ENCODE data around the gene CACNA1C. TPM values are rescaled to one million over a fixed set of nuclear protein-coding genes. Genes with fewer than 3 reads are reported as not detected.
A peak's percentile ranks its signal among the peaks of the same experiment; 100 is the strongest.

CACNA1C gene
- total RNA-seq, 2 donors from 2014 or later, result 99.2 to 127 TPM

- intact Hi-C loops (cut with DNase I), result loop anchor here in 1 of 2 donors (10.0 kb wide), 1 partner anchor 193 kb away; no protein-coding TSS in a partner anchor
- ATAC-seq, result no peak
- no peak for DNase-seq
These were observed 339.0 kb downstream of the CACNA1C start for GRCh38 chr12:2391740-2392331.

- intact Hi-C loops (cut with DNase I), result loop anchor here in 1 of 2 donors (10.0 kb wide), 1 partner anchor 192 kb away; no protein-coding TSS in a partner anchor
- DNase-seq (no peak), ATAC-seq (no peak)
These were observed 340.2 kb downstream of the CACNA1C start for GRCh38 chr12:2393016-2393415.

GRCh38 chr12:2393996-2394395 is 341.2 kb downstream of the CACNA1C start:
- ATAC-seq (no peak), DNase-seq (no peak)
- intact Hi-C loops (cut with DNase I), result loop anchor here in 1 of 2 donors (10.0 kb wide), 1 partner anchor 191 kb away; no protein-coding TSS in a partner anchor

- ATAC-seq (peak in 1 of 2 donors; percentile 25), DNase-seq (peak; percentile 45)
- intact Hi-C loops (cut with DNase I), result loop anchor here in 1 of 2 donors (10.0 kb wide), 1 partner anchor 189 kb away; no protein-coding TSS in a partner anchor
These were observed 342.7 kb downstream of the CACNA1C start for GRCh38 chr12:2395354-2395977.

- ATAC-seq (peak; percentile 79 to 86), DNase-seq (peak; percentile 52)
- intact Hi-C loops (cut with DNase I), result loop anchor here in 1 of 2 donors (10.0 kb wide), 1 partner anchor 188 kb away; no protein-coding TSS in a partner anchor
These were observed 343.7 kb downstream of the CACNA1C start for GRCh38 chr12:2396448-2396871.

- ATAC-seq (peak in 1 of 2 donors; percentile 45), DNase-seq (no peak)
- intact Hi-C loops (cut with DNase I), result loop anchor here in 1 of 2 donors (10.0 kb wide), 1 partner anchor 187 kb away; no protein-coding TSS in a partner anchor
These were observed 344.7 kb downstream of the CACNA1C start for GRCh38 chr12:2397356-2398045.

GRCh38 chr12:2401040-2401439 is 348.3 kb downstream of the CACNA1C start:
- DNase-seq, result no peak
- ATAC-seq, result no peak
- intact Hi-C loops (cut with DNase I), result no loop called here

- no peak for ATAC-seq
- no peak for DNase-seq
- intact Hi-C loops (cut with DNase I), result no loop called here
These were observed 349.3 kb downstream of the CACNA1C start for GRCh38 chr12:2402073-2402579.

GRCh38 chr12:2403221-2403976 is 350.6 kb downstream of the CACNA1C start:
- no peak for DNase-seq
- intact Hi-C loops (cut with DNase I), result no loop called here
- ATAC-seq, result peak in 1 of 2 donors; percentile 21

GRCh38 chr12:2405039-2405438 is 352.3 kb downstream of the CACNA1C start:
- no peak for DNase-seq
- ATAC-seq, result no peak
- intact Hi-C loops (cut with DNase I), result no loop called here

GRCh38 chr12:2406903-2407302 is 354.1 kb downstream of the CACNA1C start:
- peak in 1 of 2 donors; percentile 55 for ATAC-seq
- intact Hi-C loops (cut with DNase I), result no loop called here
- DNase-seq, result no peak

- intact Hi-C loops (cut with DNase I), result no loop called here
- ATAC-seq (no peak), DNase-seq (no peak)
These were observed 355.5 kb downstream of the CACNA1C start for GRCh38 chr12:2408262-2408661.

- intact Hi-C loops (cut with DNase I), result no loop called here
- no peak for DNase-seq
- ATAC-seq, result no peak
These were observed 357.0 kb downstream of the CACNA1C start for GRCh38 chr12:2409656-2410265.

- intact Hi-C loops (cut with DNase I), result no loop called here
- DNase-seq (no peak), ATAC-seq (no peak)
These were observed 357.7 kb downstream of the CACNA1C start for GRCh38 chr12:2410496-2410895.

GRCh38 chr12:2411011-2411410 is 358.2 kb downstream of the CACNA1C start:
- ATAC-seq (no peak), DNase-seq (no peak)
- intact Hi-C loops (cut with DNase I), result no loop called here

GRCh38 chr12:2411616-2412304 is 359.0 kb downstream of the CACNA1C start:
- DNase-seq (no peak), ATAC-seq (no peak)
- intact Hi-C loops (cut with DNase I), result no loop called here

GRCh38 chr12:2412305-2412643 is 359.5 kb downstream of the CACNA1C start:
- intact Hi-C loops (cut with DNase I), result no loop called here
- ATAC-seq, result no peak
- no peak for DNase-seq

- intact Hi-C loops (cut with DNase I), result no loop called here
- no peak for ATAC-seq
- no peak for DNase-seq
These were observed 360.5 kb downstream of the CACNA1C start for GRCh38 chr12:2413301-2413700.

Data from left cardiac atrium (tissue), 4 donors.